HepG2 (cell line): ENCODE measurements around the gene GPS1. TPM values are rescaled to one million over a fixed set of nuclear protein-coding genes. Genes with fewer than 3 reads are reported as not detected.

Experiments
- CHCHD3 ChIP-seq: sonication (generic); formaldehyde crosslinking; IDR thresholded peaks from 2 replicates; pipeline ENCODE4 v1.8.0; 2022; ENCODE audit warnings: mild to moderate bottlenecking, missing genetic modification reagents, moderate library complexity
- FOXO4 ChIP-seq: sonication (generic); formaldehyde crosslinking; conservative IDR thresholded peaks from 2 replicates; pipeline ENCODE4 v1.8.1; 2023; ENCODE audit warnings: missing genetic modification reagents
- GLI4 ChIP-seq: sonication (generic); formaldehyde crosslinking; IDR thresholded peaks from 2 replicates; pipeline ENCODE4 v1.5.1; 2020; ENCODE audit warnings: missing genetic modification reagents, mild to moderate bottlenecking, moderate library complexity, borderline replicate concordance
- IRF1 ChIP-seq: sonication (generic); formaldehyde crosslinking; IDR thresholded peaks from 2 replicates; pipeline ENCODE4 v1.4.0; 2020; ENCODE audit warnings: low read depth, mild to moderate bottlenecking, missing genetic modification reagents
- NFIC ChIP-seq: IDR thresholded peaks from 2 replicates; pipeline ENCODE4 v1.6.1; 2012; ENCODE audit warnings: mild to moderate bottlenecking, low read length, inconsistent platforms
- RBFOX2 ChIP-seq: fragments of 200-400 bp; formaldehyde crosslinking; IDR thresholded peaks from 2 replicates; pipeline ENCODE4 v1.6.1; 2017; ENCODE audit warnings: low read depth, mild to moderate bottlenecking, low read length
- RBM39 ChIP-seq: fragments of 200-400 bp; formaldehyde crosslinking; IDR thresholded peaks from one replicate; pipeline ENCODE4 v1.6.1; 2018; ENCODE audit warnings: antibody characterized with exemption, mild to moderate bottlenecking, low read depth, low read length; ENCODE audit not compliant: poor library complexity, severe bottlenecking
- RNF219 ChIP-seq: sonication (generic); formaldehyde crosslinking; IDR thresholded peaks from 2 replicates; pipeline ENCODE4 v1.5.0; 2020; ENCODE audit warnings: mild to moderate bottlenecking, missing genetic modification reagents
- ZBTB7A ChIP-seq: sonication (generic); formaldehyde crosslinking; IDR thresholded peaks from 2 replicates; pipeline ENCODE4 v1.8.0; 2022; ENCODE audit warnings: mild to moderate bottlenecking, missing genetic modification reagents
- ZNF24 ChIP-seq: fragments of 450-650 bp; IDR thresholded peaks from 2 replicates; pipeline ENCODE4 v1.6.1; 2017; ENCODE audit warnings: antibody characterized with exemption, mild to moderate bottlenecking
- ZNF44 ChIP-seq: sonication (generic); formaldehyde crosslinking; IDR thresholded peaks from 2 replicates; pipeline ENCODE4 v1.5.1; 2020; ENCODE audit warnings: mild to moderate bottlenecking, missing genetic modification reagents
- polyA plus RNA-seq, 8 experiments: library from polyadenylated mRNA; depleted of rRNA in 3 of 8; stranded (reverse) in 7 of 8; unstranded in 1 of 8; fragments of >200 nt; fragmentation: Illumina TruSeq in 4 of 8; extraction: Trizol in 4 of 8; gene quantifications; 2 replicates each; pipeline versions ENCODE4 v1.2.1 to v1.2.3, GENCODE V29; 2011 to 2016; ENCODE audit warnings: low read depth in 4 of 8, missing spikeins in 1 of 8, mixed read lengths in 1 of 8; ENCODE audit not compliant: insufficient read depth in 1 of 8
- total RNA-seq, 5 experiments: library from RNA; depleted of rRNA; stranded (reverse); fragments of >200 nt; fragmentation: Illumina TruSeq; extraction: Trizol; gene quantifications; 2 replicates each; pipeline ENCODE4 v1.2.3, GENCODE V29; 2016; ENCODE audit warnings: low read depth in 1 of 5
- TF ChIP-seq, protein P1 (sequence below): sonication (generic); formaldehyde crosslinking; IDR thresholded peaks from 2 replicates; pipeline ENCODE4 v1.4.0; 2020; ENCODE audit warnings: mild to moderate bottlenecking, missing genetic modification reagents
- TF ChIP-seq, protein P2 (sequence below): sonication (generic); formaldehyde crosslinking; IDR thresholded peaks from 2 replicates; pipeline ENCODE4 v1.5.1; 2020; ENCODE audit warnings: mild to moderate bottlenecking, missing genetic modification reagents, borderline replicate concordance

GPS1 gene
- total and polyA plus RNA-seq, 2 of the 13 experiments (the other 11 are each of a cell fraction or from before 2014, with no cell fraction given): 124 to 128 TPM

DNA sequence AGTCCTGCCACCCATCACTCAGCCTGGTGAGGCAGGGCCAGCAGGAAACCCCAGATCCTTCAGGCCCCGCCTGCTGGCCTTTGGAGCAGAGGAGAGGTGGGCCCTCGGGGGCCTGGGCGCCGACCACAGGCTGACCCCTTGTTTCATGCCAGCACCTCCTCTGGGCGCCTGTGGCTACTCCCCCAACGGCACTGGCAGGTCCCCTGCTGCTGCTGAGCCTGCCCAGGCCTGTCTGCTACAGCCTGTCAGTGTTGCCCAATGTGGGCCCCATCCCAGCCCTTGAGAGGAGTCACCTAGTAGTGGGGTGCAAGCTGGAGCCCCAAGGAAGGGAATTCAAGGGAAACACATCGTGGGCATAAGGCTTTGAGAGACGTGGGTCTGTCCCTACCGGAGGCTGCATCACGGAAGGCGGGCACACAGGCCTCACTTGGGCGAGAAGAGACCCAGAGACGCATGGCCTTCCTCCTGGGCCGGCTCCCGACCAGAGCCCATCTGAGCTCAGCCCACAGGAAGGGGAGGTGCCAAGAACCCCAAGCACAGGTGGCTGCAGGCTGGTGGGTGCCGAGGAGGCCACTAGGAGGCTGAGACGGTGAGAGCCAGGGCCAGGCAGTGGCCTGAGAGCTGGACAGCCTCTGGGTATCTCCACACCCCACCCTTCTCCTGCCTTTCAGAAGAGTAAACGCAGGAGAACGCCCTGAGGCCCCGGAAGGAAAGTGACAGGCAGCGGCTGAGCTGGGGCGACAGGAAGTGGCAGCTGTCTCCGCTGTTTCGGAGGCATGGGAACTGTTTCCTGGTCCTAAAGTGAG, 54.4 kb downstream of the GPS1 start (continued):
- TF ChIP-seq, protein P1, sequence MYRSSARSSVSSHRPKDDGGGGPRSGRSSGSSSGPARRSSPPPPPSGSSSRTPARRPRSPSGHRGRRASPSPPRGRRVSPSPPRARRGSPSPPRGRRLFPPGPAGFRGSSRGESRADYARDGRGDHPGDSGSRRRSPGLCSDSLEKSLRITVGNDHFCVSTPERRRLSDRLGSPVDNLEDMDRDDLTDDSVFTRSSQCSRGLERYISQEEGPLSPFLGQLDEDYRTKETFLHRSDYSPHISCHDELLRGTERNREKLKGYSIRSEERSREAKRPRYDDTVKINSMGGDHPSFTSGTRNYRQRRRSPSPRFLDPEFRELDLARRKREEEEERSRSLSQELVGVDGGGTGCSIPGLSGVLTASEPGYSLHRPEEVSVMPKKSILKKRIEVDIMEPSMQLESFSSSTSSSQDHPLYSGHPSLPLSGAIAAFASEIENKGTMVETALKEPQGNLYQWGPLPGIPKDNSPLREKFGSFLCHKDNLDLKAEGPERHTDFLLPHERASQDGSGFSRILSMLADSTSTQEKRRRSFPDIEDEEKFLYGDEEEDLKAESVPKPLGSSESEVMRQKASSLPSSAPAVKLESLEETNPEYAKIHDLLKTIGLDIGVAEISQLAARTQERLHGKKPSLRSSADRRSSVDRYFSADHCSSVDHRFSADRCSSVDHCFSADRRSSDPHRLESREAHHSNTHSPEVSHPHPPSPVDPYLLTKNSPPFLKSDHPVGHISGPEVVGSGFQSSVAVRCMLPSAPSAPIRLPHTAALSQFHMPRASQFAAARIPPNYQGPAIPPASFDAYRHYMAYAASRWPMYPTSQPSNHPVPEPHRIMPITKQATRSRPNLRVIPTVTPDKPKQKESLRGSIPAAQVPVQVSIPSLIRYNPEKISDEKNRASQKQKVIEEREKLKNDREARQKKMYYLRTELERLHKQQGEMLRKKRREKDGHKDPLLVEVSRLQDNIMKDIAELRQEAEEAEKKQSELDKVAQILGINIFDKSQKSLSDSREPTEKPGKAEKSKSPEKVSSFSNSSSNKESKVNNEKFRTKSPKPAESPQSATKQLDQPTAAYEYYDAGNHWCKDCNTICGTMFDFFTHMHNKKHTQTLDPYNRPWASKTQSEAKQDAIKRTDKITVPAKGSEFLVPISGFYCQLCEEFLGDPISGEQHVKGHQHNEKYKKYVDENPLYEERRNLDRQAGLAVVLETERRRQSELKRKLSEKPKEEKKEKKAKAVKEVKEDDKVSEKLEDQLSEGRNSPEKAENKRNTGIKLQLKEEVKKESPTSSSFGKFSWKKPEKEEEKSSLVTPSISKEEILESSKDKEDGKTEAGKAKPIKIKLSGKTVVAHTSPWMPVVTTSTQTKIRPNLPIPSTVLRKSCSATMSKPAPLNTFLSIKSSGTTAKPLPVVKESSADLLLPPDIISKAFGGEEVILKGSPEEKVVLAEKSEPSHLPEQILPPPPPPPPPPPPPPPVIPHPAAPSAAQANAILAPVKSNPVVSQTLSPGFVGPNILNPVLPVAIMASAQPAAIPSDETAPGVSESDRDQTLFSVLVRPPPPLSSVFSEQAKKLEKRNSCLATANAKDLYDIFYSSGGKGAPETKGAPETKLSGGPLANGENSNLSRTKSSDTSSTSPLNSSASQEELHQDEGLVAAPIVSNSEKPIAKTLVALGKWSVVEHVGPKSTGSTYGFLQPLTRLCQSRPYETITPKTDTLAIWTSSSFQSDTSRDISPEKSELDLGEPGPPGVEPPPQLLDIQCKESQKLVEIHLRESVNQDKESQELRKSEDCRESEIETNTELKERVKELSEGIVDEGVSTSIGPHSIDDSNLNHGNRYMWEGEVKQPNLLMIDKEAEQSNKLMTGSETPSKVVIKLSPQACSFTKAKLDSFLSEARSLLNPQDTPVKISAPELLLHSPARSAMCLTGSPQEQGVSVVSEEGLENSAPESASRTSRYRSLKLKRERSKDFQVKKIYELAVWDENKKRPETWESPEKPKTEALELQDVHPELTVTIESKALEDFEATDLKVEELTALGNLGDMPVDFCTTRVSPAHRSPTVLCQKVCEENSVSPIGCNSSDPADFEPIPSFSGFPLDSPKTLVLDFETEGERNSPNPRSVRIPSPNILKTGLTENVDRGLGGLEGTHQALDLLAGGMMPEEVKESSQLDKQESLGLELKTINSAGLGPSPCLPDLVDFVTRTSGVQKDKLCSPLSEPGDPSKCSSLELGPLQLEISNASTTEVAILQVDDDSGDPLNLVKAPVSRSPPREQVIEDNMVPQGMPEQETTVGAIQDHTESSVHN (CRISPR knock-in tag): peak; percentile 17; the same call in 1 of the 2 replicates
- TF ChIP-seq ZNF44 (CRISPR knock-in tag) (peak; percentile 93), RBM39 (peak; percentile 93), ZNF24 (no peak), CHCHD3 (CRISPR knock-in tag) (no peak), FOXO4 (CRISPR knock-in tag) (no peak), NFIC (no peak), GLI4 (CRISPR knock-in tag) (peak; percentile 98), ZBTB7A (CRISPR knock-in tag) (peak; percentile 73; the same call in 1 of the 2 replicates), IRF1 (CRISPR knock-in tag) (no peak), RBFOX2 (peak; percentile 86), RNF219 (CRISPR knock-in tag) (no peak)
- TF ChIP-seq, protein P2, sequence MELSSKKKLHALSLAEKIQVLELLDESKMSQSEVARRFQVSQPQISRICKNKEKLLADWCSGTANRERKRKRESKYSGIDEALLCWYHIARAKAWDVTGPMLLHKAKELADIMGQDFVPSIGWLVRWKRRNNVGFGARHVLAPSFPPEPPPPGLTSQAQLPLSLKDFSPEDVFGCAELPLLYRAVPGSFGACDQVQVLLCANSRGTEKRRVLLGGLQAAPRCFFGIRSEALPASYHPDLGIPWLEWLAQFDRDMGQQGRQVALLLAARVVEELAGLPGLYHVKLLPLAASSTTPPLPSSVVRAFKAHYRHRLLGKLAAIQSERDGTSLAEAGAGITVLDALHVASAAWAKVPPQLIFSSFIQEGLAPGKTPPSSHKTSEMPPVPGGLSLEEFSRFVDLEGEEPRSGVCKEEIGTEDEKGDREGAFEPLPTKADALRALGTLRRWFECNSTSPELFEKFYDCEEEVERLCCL (CRISPR knock-in tag): no peak; the same call in 1 of the 2 replicates
